Immature natural killer cell (primary cell): ENCODE measurements around the gene ENG. TPM values are rescaled to one million over a fixed set of nuclear protein-coding genes. Genes with fewer than 3 reads are reported as not detected.
A peak's percentile ranks its signal among the peaks of the same experiment; 100 is the strongest.

ENCODE experiments used
- DNase-seq, 3 donors: peaks; one replicate each; pipeline ENCODE4 v3.0.0; 2022; ENCODE audit warnings: mixed read lengths in 1 of 3
- H3K27ac Mint-ChIP-seq, 6 donors: one replicate each; pipeline ENCODE4 v1.8.0; 2020; ENCODE audit warnings: mixed read lengths in 6 of 6, mild to moderate bottlenecking in 5 of 6, inconsistent platforms in 4 of 6, moderate library complexity in 3 of 6
- H3K27me3 Mint-ChIP-seq, 3 donors: one replicate each; pipeline ENCODE4 v1.8.0; 2020 to 2021; ENCODE audit warnings: low read depth in 3 of 3, mild to moderate bottlenecking in 3 of 3, mixed read lengths in 3 of 3, moderate library complexity in 3 of 3, inconsistent platforms in 1 of 3
- H3K36me3 Mint-ChIP-seq, 3 donors: one replicate each; pipeline ENCODE4 v1.8.0; 2020; ENCODE audit warnings: mixed read lengths in 3 of 3, inconsistent platforms in 2 of 3, mild to moderate bottlenecking in 2 of 3
- H3K4me1 Mint-ChIP-seq, 2 donors: one replicate each; pipeline ENCODE4 v1.8.0; 2020; ENCODE audit warnings: inconsistent platforms in 2 of 2, mild to moderate bottlenecking in 2 of 2, mixed read lengths in 2 of 2, moderate library complexity in 1 of 2
- H3K4me3 Mint-ChIP-seq, 5 donors: one replicate each; pipeline ENCODE4 v1.8.0; 2020; ENCODE audit warnings: mild to moderate bottlenecking in 5 of 5, mixed read lengths in 5 of 5, inconsistent platforms in 3 of 5, moderate library complexity in 3 of 5
- H3K9me3 Mint-ChIP-seq, 6 donors: one replicate each; pipeline ENCODE4 v1.8.0; 2020; ENCODE audit warnings: mild to moderate bottlenecking in 6 of 6, mixed read lengths in 6 of 6, inconsistent platforms in 4 of 6, moderate library complexity in 3 of 6
- polyA plus RNA-seq, 3 donors: library from polyadenylated mRNA; unstranded; fragments of 300-500 nt; fragmentation: Illumina TruSeq; gene quantifications; one replicate each; pipeline ENCODE4 v1.2.3, GENCODE V29; 2021

Gene ENG
- polyA plus RNA-seq, 3 donors from 2014 or later = 7.2 to 12.1 (median 8.6) TPM

DNA sequence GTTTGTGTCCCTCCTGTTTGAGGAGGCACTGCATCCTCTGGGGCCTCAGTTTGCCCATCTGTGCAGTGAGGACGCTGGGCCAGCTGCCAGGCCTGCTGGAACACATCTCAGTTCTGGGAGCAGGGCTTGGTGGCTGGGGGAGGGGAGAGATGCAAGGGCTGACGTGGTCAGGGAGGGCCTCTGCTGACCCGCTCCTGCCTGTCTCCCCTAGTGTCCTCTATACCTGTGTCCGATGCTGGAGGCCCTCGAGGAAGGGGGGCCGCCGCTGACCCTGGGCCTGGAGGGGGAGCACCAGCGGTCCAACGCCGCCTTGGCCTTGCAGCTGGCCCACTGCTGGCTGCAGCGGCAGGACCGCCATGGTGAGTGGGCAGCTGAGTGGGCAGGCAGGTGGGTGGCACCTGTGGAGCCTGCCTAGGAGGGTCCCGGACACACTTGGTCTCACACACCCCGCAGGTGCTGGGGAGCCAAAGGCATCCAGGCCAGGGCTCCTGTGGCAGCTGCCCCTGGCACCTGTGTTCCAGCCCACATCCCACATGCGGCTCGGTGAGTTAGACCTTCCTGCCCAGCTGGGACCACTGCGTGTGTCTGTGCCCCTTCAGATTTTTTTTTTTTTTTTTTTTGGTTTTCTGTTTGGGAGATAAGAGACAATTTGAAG lies 46.0 kb downstream of the ENG start:
- peaks cover 13 to 20% of the 10 kb centered on the region in 2 donors for H3K4me1 Mint-ChIP-seq
- H3K27ac Mint-ChIP-seq = peak overlapping the region in 1 of 6 donors; percentile 40
- H3K9me3 Mint-ChIP-seq = no peaks in the 10 kb centered on the region
- no peak for DNase-seq
- H3K27me3 Mint-ChIP-seq = peaks cover 0 to 3% (median 3%) of the 10 kb centered on the region in 3 donors
- no peak overlapping the region for H3K4me3 Mint-ChIP-seq
- H3K36me3 Mint-ChIP-seq = peaks cover 0 to 14% (median 0%) of the 10 kb centered on the region in 3 donors

DNA sequence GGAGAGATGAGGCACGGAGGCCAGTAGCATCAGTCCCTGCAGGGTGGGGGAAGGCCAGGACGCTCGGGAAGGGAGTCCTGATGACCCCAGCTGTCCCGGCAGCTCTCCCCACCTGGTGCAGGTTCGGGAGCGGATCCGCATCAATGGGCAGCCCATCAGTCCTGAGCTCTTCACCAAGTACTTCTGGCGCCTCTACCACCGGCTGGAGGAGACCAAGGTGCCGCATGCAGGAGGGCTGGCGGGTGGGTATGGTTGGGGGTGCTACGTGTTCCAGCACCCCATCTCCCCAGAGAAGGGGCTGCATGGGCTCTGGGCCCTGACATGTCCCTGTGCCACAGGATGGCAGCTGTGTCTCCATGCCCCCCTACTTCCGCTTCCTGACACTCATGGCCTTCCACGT lies 47.6 kb downstream of the ENG start:
- Mint-ChIP-seq H3K27ac (peak overlapping the region in 1 of 6 donors; percentile 68), H3K27me3 (peaks cover 0 to 5% (median 3%) of the 10 kb centered on the region in 3 donors), H3K36me3 (peaks cover 0 to 14% (median 0%) of the 10 kb centered on the region in 3 donors), H3K4me1 (peaks cover 24 to 32% of the 10 kb centered on the region in 2 donors), H3K9me3 (no peaks in the 10 kb centered on the region), H3K4me3 (no peak overlapping the region)
- no peak for DNase-seq

DNA sequence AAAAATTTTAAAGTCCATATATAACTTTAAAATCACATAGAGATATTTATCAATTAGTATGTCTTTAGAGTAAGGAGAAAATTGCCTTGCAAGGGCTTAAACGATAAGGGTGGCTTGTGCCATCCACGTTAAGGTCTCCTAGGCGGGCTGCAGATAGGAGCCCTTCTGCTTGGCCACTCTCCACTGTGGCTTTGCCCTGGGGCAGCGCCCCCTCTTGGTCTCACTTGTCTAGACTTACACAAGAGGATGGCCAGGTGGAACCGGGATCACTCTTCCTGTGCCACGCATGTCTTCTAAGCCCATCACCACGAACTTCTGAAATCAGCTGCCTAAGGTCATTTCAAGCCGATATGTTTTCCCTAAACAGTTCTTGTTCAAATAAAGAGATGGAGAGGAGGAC lies 48.8 kb downstream of the ENG start:
- DNase-seq = no peak
- Mint-ChIP-seq H3K4me3 (no peak overlapping the region), H3K27ac (peak overlapping the region in 4 of 6 donors; percentile 34 to 77 (median 54)), H3K4me1 (peaks cover 26 to 37% of the 10 kb centered on the region in 2 donors), H3K36me3 (peaks cover 0 to 14% (median 0%) of the 10 kb centered on the region in 3 donors), H3K9me3 (no peaks in the 10 kb centered on the region), H3K27me3 (peaks cover 0 to 7% (median 3%) of the 10 kb centered on the region in 3 donors)

DNA sequence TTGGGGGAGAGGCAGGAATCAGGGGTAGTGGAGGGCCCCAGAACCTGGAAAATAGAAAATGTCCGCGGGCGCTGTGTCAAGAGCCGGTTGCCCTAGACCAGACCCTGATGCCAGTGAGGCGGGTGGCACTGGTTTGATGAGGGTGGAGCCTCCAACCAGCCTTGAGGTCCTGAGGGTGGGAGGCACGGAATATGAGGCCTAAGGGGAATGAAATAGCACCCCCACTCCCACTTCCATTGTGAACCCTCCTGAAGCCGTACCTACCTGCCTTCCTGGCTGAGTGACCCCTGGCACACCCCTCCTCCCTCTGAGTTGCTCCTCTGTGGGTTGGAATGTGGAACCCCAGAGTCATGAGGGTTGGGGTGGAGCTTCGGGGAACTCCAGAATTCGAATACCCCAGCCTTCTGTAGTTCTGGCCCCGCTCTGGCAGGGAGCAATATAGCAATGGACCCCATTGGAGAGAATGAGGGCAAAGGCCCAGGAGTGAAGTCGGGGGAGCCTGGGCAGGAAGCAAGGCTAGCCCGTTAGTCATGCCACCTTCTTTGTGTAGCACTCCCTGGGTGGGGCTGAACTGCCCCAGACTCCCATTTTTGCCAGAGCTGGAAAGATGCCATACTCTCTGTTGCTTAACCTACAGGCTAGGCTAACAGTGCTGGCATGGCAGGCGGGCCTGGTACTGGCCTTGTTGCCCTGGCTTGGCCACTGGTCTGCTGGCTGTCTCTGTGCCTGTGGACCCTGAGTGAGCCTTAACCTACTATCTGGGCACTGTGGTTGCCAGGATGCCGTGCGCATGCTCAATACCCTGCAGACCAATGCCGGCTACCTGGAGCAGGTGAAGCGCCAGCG lies 50.7 kb downstream of the ENG start:
- H3K4me1 Mint-ChIP-seq = peaks cover 26 to 37% of the 10 kb centered on the region in 2 donors
- H3K4me3 Mint-ChIP-seq = peak overlapping the region; percentile 88 to 94 (median 92)
- no peaks in the 10 kb centered on the region for H3K9me3 Mint-ChIP-seq
- H3K36me3 Mint-ChIP-seq = peaks cover 0 to 10% (median 0%) of the 10 kb centered on the region in 3 donors
- peak in 1 of 3 donors; percentile 21 for DNase-seq
- H3K27ac Mint-ChIP-seq = peak overlapping the region; percentile 88 to 96 (median 94)
- peaks cover 0 to 7% (median 1%) of the 10 kb centered on the region in 3 donors for H3K27me3 Mint-ChIP-seq

DNA sequence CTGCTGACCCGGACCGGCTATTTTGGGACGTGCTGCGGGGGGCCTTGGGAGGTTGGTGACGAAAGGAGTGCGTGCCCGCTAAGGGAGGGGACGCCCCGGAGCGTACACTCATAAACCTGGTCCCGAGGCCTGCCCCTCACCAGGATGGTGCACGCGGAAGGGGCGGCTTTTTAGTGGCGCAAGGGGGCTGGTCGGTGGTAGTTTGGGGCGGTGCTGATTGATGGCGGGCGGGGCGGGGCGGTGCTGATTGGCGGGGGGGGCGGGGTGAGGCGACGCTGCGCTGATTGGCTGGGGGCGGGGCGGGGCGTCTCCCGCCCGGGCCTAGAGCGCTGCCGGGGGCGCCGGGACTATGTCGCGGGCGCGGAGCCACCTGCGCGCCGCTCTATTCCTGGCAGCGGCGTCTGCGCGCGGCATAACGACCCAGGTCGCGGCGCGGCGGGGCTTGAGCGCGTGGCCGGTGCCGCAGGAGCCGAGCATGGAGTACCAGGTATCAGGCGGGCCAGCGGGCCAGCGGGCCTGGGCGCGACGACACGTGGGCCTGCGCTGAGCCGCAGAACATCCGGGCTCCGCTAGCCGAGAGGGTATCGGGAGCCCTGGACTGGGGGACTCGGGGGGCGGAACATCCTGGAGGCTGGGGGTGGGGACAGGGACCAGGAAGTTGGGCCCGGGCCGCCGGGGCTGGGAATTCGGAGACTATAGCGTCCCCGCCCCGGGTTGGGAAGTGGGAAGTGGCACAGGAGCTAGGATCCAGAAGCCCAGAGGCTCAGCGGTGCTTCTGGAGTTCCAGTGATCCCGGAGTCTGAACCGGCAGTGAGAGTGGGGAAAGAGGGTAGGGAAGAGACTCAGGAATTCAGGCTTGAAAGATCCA lies 51.6 kb downstream of the ENG start, which contains the start of gene FPGS:
FPGS (plus strand) TSS at position 307 of the 868 bp plus-strand sequence; CDS start at position 350, 43 bp downstream.
- H3K27me3 Mint-ChIP-seq = peaks cover 0 to 7% (median 1%) of the 10 kb centered on the region in 3 donors
- H3K4me3 Mint-ChIP-seq = peak within 1 kb of the TSS; percentile 88 to 94 (median 92)
- no peaks in the 10 kb centered on the region for H3K9me3 Mint-ChIP-seq
- DNase-seq = peak; percentile 89 to 91 (median 90)
- peak within 1 kb of the TSS; percentile 88 to 96 (median 94) for H3K27ac Mint-ChIP-seq
- H3K36me3 Mint-ChIP-seq = peaks cover 0 to 10% (median 0%) of the 10 kb centered on the region in 3 donors
- peaks cover 34 to 42% of the 10 kb centered on the region in 2 donors for H3K4me1 Mint-ChIP-seq

DNA sequence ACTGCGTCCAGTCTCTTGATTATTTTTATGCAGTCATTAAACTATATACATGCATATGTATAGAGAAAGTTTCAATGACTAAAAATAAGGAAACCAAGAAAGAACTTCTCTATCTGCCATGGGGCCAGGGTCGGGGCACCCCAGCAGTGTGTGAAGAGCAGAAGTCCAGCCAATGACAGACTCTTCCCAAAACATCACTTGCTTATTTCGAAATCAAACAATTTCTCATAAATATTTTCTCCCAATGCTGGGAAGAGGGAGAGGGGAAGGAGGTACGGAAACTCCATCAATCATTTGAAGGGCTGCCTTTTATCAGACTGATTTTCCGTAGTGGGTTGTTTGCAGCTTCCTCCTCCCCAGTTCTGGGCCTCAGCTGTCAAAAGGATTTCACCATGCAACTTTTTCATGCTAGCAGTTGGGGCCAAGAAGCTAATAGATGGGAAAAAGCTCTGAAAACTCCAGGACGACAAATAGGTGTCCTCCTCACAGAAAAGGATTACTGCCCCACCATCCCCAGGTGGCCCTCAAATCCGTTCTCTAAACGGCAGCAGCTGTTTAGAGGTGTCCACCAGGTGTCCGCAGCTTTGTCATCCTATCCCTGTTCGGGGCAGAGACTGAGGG lies 52.4 kb downstream of the ENG start:
- Mint-ChIP-seq H3K9me3 (no peaks in the 10 kb centered on the region), H3K36me3 (peaks cover 0 to 7% (median 0%) of the 10 kb centered on the region in 3 donors), H3K27me3 (peaks cover 0 to 7% (median 0%) of the 10 kb centered on the region in 3 donors), H3K4me1 (peaks cover 41 to 50% of the 10 kb centered on the region in 2 donors), H3K27ac (peak overlapping the region; percentile 86 to 96 (median 92)), H3K4me3 (peak overlapping the region; percentile 88 to 94 (median 92))
- DNase-seq = no peak

DNA sequence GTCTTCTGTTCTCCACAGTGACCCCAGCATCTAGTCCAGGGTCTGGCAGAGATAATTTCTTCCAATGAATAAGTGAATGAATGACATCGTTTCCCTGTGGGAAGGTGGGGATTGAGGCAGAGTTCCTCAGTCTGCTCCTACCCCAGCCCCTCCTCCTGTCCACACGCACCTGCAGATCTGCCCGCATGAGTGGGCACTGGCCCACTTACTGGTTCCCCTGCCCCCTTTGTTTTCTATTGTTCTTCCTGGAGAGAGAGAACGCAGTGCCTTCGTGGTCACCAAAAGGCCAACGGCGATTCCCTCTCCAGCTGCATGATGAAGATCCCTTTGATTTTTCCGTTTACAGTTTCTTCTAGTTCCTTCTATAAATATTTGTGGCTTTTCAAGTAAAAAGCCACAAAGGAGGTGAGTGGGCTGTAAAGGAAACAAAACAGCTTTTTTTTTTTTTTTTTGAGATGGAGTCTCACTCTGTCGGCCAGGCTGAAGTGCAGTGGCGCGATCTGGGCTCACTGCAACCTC lies 57.5 kb downstream of the ENG start:
- Mint-ChIP-seq H3K36me3 (peaks cover 0 to 7% (median 0%) of the 10 kb centered on the region in 3 donors), H3K4me1 (peaks cover 36 to 37% of the 10 kb centered on the region in 2 donors)
- DNase-seq = peak in 1 of 3 donors; percentile 23

DNA sequence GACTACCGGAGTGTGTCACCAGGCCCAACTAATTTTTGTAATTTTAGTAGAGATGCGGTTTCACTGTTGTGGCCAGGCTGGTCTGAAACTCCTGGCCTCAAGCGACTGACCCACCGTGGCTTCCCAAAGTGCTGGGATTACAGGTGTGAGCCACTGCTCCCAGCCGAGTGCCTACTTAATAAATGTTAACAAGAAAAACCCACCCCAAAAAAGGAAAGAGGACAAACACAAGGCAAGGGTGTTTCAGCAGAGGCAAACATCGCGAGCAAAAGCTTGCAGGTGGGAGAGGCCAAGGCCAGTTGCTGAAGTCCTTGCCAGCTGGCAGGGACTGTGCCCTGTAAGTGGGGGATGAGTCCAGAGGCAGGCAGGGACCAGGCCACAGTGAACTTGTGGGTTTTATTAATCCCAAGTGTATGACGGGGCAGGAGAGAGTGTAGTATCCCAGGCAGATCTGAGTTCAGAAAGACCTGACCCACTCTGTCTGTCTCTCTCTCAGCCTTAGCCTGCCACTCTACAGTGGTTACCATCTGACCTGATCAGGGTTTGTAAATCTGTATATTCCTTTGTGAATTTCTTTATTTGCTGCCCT lies 58.1 kb downstream of the ENG start:
- H3K4me3 Mint-ChIP-seq = peak overlapping the region; percentile 52 to 82 (median 78)
- DNase-seq = no peak
- H3K9me3 Mint-ChIP-seq = no peaks in the 10 kb centered on the region
- peaks cover 0 to 7% (median 0%) of the 10 kb centered on the region in 3 donors for H3K36me3 Mint-ChIP-seq
- H3K4me1 Mint-ChIP-seq = peaks cover 34% of the 10 kb centered on the region in 2 donors
- peaks cover 0 to 4% (median 1%) of the 10 kb centered on the region in 3 donors for H3K27me3 Mint-ChIP-seq
- peak overlapping the region; percentile 66 to 83 (median 76) for H3K27ac Mint-ChIP-seq

More for the DNA sequence above, 57.5 kb downstream of the ENG start:
- Mint-ChIP-seq H3K27me3 (peaks cover 0 to 4% (median 1%) of the 10 kb centered on the region in 3 donors), H3K4me3 (peak overlapping the region; percentile 52 to 82 (median 78)), H3K9me3 (no peaks in the 10 kb centered on the region), H3K27ac (peak overlapping the region; percentile 3 to 83 (median 74))

DNA sequence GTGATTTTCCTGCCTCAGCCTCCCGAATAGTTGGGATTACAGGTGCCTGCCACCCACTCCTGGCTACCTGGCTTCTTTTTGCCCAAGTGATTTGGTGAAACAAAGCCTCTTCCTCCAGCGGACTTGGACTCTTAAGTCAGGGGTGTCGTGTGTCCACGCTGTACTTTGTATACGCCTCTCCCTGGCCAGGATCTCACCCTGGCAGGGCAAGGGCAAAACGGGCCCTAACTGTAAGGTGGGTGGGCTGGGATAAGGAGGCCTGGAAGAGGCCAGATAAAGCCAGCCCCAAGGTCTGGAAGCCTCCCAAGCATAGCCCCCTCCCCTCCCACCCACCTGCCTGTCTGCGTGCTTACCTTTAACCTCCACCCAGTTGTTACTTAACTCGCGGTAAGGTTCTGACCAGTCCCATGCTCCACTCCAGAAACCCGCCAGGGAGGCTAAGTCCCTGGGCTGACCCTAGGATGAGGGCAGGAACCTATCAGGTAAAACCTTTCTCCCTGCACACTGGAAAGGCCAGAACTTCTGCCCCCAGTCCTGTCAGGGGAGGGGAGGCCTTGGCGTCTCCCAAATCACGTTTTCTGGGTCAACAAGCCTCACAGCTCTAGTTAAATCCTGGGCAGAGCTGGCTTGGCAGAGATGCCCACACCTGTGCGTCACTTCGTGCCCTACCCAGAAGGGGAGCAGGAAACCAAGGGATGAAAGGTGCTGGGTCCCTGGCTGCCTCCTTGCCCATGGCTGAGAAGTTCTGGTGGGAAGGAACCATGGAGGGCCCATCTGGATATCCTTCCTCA lies 60.3 kb downstream of the ENG start:
- Mint-ChIP-seq H3K9me3 (no peaks in the 10 kb centered on the region), H3K27ac (peak overlapping the region in 3 of 6 donors; percentile 24 to 57 (median 40)), H3K4me1 (peaks cover 41 to 46% of the 10 kb centered on the region in 2 donors), H3K36me3 (peaks cover 4 to 19% (median 10%) of the 10 kb centered on the region in 3 donors), H3K4me3 (no peak overlapping the region), H3K27me3 (peaks cover 0 to 7% (median 0%) of the 10 kb centered on the region in 3 donors)
- DNase-seq = no peak

DNA sequence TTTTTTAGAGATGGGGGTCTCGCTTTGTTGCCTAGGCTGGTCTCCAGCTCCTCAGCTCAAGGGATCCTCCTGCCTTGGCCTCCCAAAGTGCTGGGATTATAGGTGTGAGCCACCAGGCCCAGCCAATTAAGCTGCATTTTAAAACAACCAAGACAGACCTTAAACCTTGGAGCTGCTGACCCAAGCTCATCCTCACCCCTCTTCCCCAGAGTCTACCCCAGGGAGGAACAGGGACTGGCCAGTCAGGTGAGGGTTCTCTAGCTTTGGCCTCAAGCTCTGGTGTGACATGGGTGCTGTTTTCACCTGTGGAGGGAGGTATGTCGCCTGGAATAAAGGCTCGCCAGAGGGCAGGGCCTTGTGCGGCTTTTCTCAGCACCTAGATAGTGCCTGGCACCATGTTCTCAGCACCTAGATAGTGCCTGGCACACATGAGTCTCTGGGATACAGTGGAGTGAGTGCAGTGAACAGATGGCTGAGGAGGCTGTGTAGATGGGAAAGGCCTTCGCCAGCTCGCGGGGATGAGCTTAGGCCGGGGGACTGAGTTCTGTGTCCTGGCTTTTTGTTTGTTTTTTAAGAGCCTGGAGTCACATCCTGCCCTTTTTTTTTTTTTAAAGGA lies 61.3 kb downstream of the ENG start:
- DNase-seq = no peak
- H3K27me3 Mint-ChIP-seq = peaks cover 0 to 8% (median 4%) of the 10 kb centered on the region in 3 donors

DNA sequence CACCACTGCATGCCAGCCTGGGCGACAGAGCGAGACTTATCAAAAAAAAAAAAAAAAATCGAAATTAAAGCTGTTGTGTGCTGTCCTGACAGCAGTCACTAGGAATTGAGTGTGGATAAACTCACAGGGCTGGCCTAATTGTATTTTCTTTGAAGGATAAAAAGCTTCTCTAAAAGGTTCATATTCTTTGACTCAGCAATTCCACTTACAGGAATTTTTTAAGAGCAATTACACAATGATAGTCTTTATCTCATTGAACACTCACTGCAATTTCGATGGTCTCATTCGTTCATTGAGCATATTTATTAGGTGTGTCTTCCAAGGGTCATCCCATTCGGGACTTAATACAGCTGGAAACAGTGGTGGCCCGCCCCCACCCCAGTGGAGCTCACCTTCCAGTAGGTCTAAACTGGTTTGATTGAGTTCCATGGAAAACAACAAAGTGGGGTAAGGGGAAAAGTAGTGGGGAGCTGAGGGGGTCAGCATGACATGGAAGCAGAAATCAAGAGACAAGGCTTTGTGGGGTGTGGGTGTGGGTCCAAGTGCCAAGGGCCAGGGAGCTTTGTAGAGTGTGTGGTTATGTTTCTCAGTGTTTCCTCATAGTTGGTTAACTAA lies 61.9 kb downstream of the ENG start:
- peaks cover 0 to 8% (median 6%) of the 10 kb centered on the region in 3 donors for H3K27me3 Mint-ChIP-seq
- H3K9me3 Mint-ChIP-seq = no peaks in the 10 kb centered on the region
- H3K36me3 Mint-ChIP-seq = peaks cover 6 to 27% (median 10%) of the 10 kb centered on the region in 3 donors
- no peak overlapping the region for H3K4me3 Mint-ChIP-seq
- peak overlapping the region in 2 of 6 donors; percentile 7 to 30 for H3K27ac Mint-ChIP-seq
- DNase-seq = no peak
- peaks cover 43 to 44% of the 10 kb centered on the region in 2 donors for H3K4me1 Mint-ChIP-seq

More for the DNA sequence above, 61.3 kb downstream of the ENG start:
- Mint-ChIP-seq H3K36me3 (peaks cover 6 to 22% (median 10%) of the 10 kb centered on the region in 3 donors), H3K27ac (peak overlapping the region in 4 of 6 donors; percentile 16 to 51 (median 29)), H3K4me3 (no peak overlapping the region), H3K9me3 (no peaks in the 10 kb centered on the region), H3K4me1 (peaks cover 45% of the 10 kb centered on the region in 2 donors)
